NCI-H1417 treated with DMSO at 0.1 percent for 48 hours (cell line): ENCODE measurements around the gene ZBTB17.
"Not testable (repeated sequence)": the region's sequence is repeated elsewhere in the genome, so short reads cannot be mapped to it uniquely, and the experiment has no call there.

Source experiments
- DNase-seq: peaks from one replicate; lab custom pipeline; 2025; lab: John Stamatoyannopoulos, UW

The ZBTB17 gene

GRCh38 chr1:15988856-15989736 is 13.2 kb upstream of the ZBTB17 start:
- DNase-seq, result no peak

GRCh38 chr1:15985611-15986297 is 9.9 kb upstream of the ZBTB17 start:
- DNase-seq, result no peak

GRCh38 chr1:15983275-15983674 is 7.4 kb upstream of the ZBTB17 start:
- no peak for DNase-seq

GRCh38 chr1:15981679-15982078 is 5.8 kb upstream of the ZBTB17 start:
- no peak for DNase-seq

GRCh38 chr1:15977947-15978346 is 2.0 kb upstream of the ZBTB17 start:
- not testable (repeated sequence) for DNase-seq

- no peak for DNase-seq
Measured at GRCh38 chr1:15975358-15975804, 520 bp downstream of the ZBTB17 start.

GRCh38 chr1:15974855-15975254 is 1.0 kb downstream of the ZBTB17 start:
- DNase-seq, result no peak

GRCh38 chr1:15973772-15974171 is 2.1 kb downstream of the ZBTB17 start:
- DNase-seq, result no peak

GRCh38 chr1:15972409-15972808 is 3.5 kb downstream of the ZBTB17 start:
- no peak for DNase-seq

- no peak for DNase-seq
Measured at GRCh38 chr1:15970911-15971310, 5.0 kb downstream of the ZBTB17 start.

GRCh38 chr1:15969321-15969880 is 6.5 kb downstream of the ZBTB17 start:
- no peak for DNase-seq

GRCh38 chr1:15968172-15968571 is 7.7 kb downstream of the ZBTB17 start:
- DNase-seq, result no peak

GRCh38 chr1:15966956-15967344 is 9.0 kb downstream of the ZBTB17 start:
- no peak for DNase-seq

- no peak for DNase-seq
Measured at GRCh38 chr1:15966081-15966955, 9.6 kb downstream of the ZBTB17 start.

GRCh38 chr1:15965228-15965767 is 10.6 kb downstream of the ZBTB17 start:
- DNase-seq, result no peak

- no peak for DNase-seq
Measured at GRCh38 chr1:15963968-15964648, 11.8 kb downstream of the ZBTB17 start.

- DNase-seq, result no peak
Measured at GRCh38 chr1:15963363-15963967, 12.4 kb downstream of the ZBTB17 start.

- no peak for DNase-seq
Measured at GRCh38 chr1:15962671-15963362, 13.1 kb downstream of the ZBTB17 start.

GRCh38 chr1:15962176-15962575 is 13.7 kb downstream of the ZBTB17 start:
- DNase-seq, result no peak

GRCh38 chr1:15961492-15961891 is 14.4 kb downstream of the ZBTB17 start:
- no peak for DNase-seq
